ENCODE measurements around the gene FAM120B. TPM values are rescaled to one million over a fixed set of nuclear protein-coding genes. Genes with fewer than 3 reads are reported as not detected.

The FAM120B gene
- total RNA-seq, 1 experiment from 2014 or later, result 23.4 TPM

DNA sequence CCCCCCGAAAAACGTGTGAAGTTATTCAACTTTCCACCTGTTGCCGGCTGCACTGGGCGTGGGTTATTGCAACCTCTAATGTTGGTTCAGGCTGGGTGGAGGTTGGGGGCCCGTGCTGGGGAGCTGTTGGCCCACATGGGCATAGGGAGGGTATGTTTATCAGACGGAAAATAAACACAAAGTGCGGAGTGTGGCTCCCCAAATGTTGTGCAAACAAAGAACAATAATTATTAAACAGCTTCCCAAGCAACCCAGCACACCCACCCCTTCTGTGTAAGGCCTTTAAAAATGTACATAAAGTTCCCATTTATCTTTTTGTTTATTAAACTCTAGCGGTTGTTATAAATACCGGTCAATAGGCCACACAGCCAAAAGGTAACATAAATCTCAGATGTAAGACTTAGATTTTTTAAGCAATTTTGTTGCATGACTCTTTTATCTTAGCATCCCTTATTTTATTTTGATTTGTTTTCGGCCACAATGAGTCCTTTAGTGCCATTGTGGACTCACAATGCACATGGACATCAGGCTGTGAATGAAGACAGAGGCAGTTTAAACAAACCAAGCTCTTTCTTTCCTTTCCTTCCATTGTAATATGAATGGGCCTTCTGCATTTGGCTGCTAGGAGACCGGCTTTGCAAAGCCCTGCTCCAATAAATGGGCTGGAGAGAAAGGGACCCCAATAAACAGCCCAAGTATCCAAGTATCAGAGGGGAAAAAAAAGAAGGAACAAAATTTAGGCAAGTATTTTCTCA is 8.8 kb upstream of the FAM120B start:
- TF ChIP-seq, protein P1, sequence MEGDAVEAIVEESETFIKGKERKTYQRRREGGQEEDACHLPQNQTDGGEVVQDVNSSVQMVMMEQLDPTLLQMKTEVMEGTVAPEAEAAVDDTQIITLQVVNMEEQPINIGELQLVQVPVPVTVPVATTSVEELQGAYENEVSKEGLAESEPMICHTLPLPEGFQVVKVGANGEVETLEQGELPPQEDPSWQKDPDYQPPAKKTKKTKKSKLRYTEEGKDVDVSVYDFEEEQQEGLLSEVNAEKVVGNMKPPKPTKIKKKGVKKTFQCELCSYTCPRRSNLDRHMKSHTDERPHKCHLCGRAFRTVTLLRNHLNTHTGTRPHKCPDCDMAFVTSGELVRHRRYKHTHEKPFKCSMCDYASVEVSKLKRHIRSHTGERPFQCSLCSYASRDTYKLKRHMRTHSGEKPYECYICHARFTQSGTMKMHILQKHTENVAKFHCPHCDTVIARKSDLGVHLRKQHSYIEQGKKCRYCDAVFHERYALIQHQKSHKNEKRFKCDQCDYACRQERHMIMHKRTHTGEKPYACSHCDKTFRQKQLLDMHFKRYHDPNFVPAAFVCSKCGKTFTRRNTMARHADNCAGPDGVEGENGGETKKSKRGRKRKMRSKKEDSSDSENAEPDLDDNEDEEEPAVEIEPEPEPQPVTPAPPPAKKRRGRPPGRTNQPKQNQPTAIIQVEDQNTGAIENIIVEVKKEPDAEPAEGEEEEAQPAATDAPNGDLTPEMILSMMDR (IDR thresholded peaks at IDR 0.05; ENCODE audit: unreplicated experiment), result no peak
- intact Hi-C loops (cut with micrococcal nuclease), result loop anchor here (10.0 kb wide), 2 partner anchors 123 to 1403 kb away; no protein-coding TSS in a partner anchor
- Mint-ChIP-seq H3K4me1 (ENCODE audit: insufficient read depth, unreplicated experiment) (no peaks in the 10 kb centered on the region), H3K9me3 (ENCODE audit: unreplicated experiment) (no peaks in the 10 kb centered on the region), H3K4me3 (ENCODE audit: unreplicated experiment) (no peak overlapping the region), H3K36me3 (ENCODE audit: insufficient read depth, unreplicated experiment) (no peaks in the 10 kb centered on the region), H3K27me3 (ENCODE audit: insufficient read depth, unreplicated experiment) (peaks cover 29% of the 10 kb centered on the region), H3K27ac (ENCODE audit: low read depth, unreplicated experiment) (no peak overlapping the region)
- ChIA-PET CTCF (no interaction called here), POLR2A (no interaction called here)
- BruUV-seq (replicated peaks), result no TSS peak
- no peak for DNase-seq (ENCODE audit: unreplicated experiment)

DNA sequence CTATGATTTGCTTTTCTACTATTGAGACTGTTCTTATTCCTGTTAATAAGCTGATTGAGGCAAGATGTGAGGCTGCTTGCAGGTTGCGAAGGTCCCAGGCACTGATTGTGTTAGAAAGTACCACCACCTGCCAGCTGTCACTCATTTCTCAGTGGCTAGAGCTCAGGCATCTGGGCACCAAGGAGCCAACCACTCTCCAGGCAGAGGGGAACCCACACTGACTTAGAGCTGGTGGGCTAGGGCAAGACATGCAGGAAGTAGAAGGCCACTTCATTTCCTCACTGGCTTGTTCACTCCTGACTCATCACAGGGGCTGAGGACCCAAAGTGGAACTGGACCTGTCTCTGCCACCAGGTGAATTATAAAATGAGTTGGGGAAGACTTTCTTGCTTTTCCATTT is 7.9 kb upstream of the FAM120B start:
- no TSS peak for BruUV-seq (replicated peaks)
- POLR2A ChIA-PET, result no interaction called here

DNA sequence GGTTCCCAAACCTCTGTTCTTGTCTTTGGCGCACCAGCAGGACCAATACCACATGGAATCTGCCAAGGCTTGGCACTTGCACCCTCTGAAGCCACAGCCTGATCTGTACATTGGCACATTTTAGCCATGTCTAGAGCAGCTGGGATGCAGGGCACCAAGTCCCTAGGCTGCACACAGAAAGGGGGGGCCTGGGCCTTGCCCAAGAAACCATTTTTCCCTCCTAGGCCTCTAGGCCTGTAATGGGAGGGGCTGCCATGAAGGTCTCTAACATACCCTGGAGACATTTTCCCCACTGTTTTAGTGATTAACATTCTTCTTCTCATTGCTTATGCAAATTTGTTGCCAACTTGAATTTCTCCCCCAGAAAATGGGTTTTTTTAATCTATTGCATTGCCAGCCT is 5.4 kb upstream of the FAM120B start:
- no peaks in the 10 kb centered on the region for H3K36me3 Mint-ChIP-seq (ENCODE audit: insufficient read depth, unreplicated experiment)

More for the DNA sequence above, 7.9 kb upstream of the FAM120B start:
- Mint-ChIP-seq H3K27ac (ENCODE audit: low read depth, unreplicated experiment) (no peak overlapping the region), H3K4me1 (ENCODE audit: insufficient read depth, unreplicated experiment) (no peaks in the 10 kb centered on the region), H3K9me3 (ENCODE audit: unreplicated experiment) (no peaks in the 10 kb centered on the region), H3K4me3 (ENCODE audit: unreplicated experiment) (no peak overlapping the region), H3K27me3 (ENCODE audit: insufficient read depth, unreplicated experiment) (peaks cover 19% of the 10 kb centered on the region), H3K36me3 (ENCODE audit: insufficient read depth, unreplicated experiment) (no peaks in the 10 kb centered on the region)
- TF ChIP-seq, protein P1 (IDR thresholded peaks at IDR 0.05; ENCODE audit: unreplicated experiment), result no peak
- CTCF ChIA-PET, result no interaction called here
- intact Hi-C loops (cut with micrococcal nuclease), result loop anchor here (10.0 kb wide), 2 partner anchors 124 to 1404 kb away; no protein-coding TSS in a partner anchor
- DNase-seq (ENCODE audit: unreplicated experiment), result no peak

DNA sequence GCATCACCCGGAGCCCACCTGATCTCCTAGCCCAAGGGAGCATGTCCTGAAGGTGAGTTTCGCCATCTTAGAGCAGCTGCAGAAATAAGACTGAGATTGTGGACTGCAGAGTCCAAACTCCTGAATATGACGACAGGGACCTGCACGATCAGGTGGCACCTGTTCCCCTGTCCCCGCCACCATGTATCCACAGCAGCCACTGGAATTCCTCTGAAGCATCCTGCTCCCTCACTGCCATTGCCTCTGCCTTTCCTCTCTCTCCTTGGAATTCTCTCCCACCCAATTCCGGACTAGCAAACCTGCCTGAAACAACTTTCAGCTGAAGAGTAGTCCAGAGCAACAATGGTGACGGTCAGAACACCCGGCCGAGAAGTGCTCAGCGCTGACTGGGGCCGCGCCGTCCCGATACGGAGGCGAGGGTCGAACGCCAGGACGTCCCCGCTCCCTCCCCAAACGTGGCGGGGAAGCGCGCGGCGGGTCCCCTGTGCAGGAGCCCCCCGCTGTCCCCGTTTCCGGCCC is 694 bp upstream of the FAM120B start:
- DNase-seq (ENCODE audit: unreplicated experiment), result no peak
- H3K36me3 Mint-ChIP-seq (ENCODE audit: insufficient read depth, unreplicated experiment), result peaks cover 7% of the 10 kb centered on the region
- H3K4me3 Mint-ChIP-seq (ENCODE audit: unreplicated experiment), result peak overlapping the region; percentile 91
- H3K4me1 Mint-ChIP-seq (ENCODE audit: insufficient read depth, unreplicated experiment), result peaks cover 19% of the 10 kb centered on the region
- no peaks in the 10 kb centered on the region for H3K27me3 Mint-ChIP-seq (ENCODE audit: insufficient read depth, unreplicated experiment)
- no TSS peak for BruUV-seq (replicated peaks)
- TF ChIP-seq, protein P1 (IDR thresholded peaks at IDR 0.05; ENCODE audit: unreplicated experiment), result no peak
- intact Hi-C loops (cut with micrococcal nuclease), result no loop called here
- H3K27ac Mint-ChIP-seq (ENCODE audit: low read depth, unreplicated experiment), result peak overlapping the region; percentile 99
- H3K9me3 Mint-ChIP-seq (ENCODE audit: unreplicated experiment), result no peaks in the 10 kb centered on the region
- CTCF ChIA-PET, result interaction anchor here (0.6 to 1.5 kb wide), 5 partner anchors 13 to 516 kb away, joined by 3 to 8 read pairs (median 3); no protein-coding TSS in a partner anchor
- POLR2A ChIA-PET, result interaction anchor here (0.5 to 2.2 kb wide), 13 partner anchors 12 to 535 kb away, joined by 3 to 9 read pairs (median 3); partner anchors contain the start of genes PSMB1 and TBP

More for the DNA sequence above, 5.4 kb upstream of the FAM120B start:
- intact Hi-C loops (cut with micrococcal nuclease), result no loop called here
- ChIA-PET CTCF (no interaction called here), POLR2A (no interaction called here)
- no peaks in the 10 kb centered on the region for H3K9me3 Mint-ChIP-seq (ENCODE audit: unreplicated experiment)
- H3K4me1 Mint-ChIP-seq (ENCODE audit: insufficient read depth, unreplicated experiment), result no peaks in the 10 kb centered on the region
- TF ChIP-seq, protein P1 (IDR thresholded peaks at IDR 0.05; ENCODE audit: unreplicated experiment), result no peak
- H3K27ac Mint-ChIP-seq (ENCODE audit: low read depth, unreplicated experiment), result no peak overlapping the region
- no TSS peak for BruUV-seq (replicated peaks)
- no peak overlapping the region for H3K4me3 Mint-ChIP-seq (ENCODE audit: unreplicated experiment)
- H3K27me3 Mint-ChIP-seq (ENCODE audit: insufficient read depth, unreplicated experiment), result no peaks in the 10 kb centered on the region
- no peak for DNase-seq (ENCODE audit: unreplicated experiment)
